ENCODE results near the gene ASIC3. TPM values are rescaled to one million over a fixed set of nuclear protein-coding genes. Genes with fewer than 3 reads are reported as not detected.
A peak's percentile ranks its signal among the peaks of the same experiment; 100 is the strongest.

ASIC3 gene
- 0.76 TPM in 1 of 2 replicates, not detected in the other for total RNA-seq (2014; rRNA removed; shearing (Covaris generic); ENCODE audit: low replicate concordance)

GRCh38 chr7:151047976-151048815, at the start of gene ASIC3:
TSS of gene ASIC3 (plus strand) at chr7:151048531. CDS start at chr7:151048886, 355 bp downstream.
- no peak within 1 kb of the TSS for H3K4me3 ChIP-seq
- H3K27me3 ChIP-seq: no peaks in the 10 kb centered on the region
- no peaks in the 10 kb centered on the region for H3K9me3 ChIP-seq
- no peaks in the 10 kb centered on the region for H3K36me3 ChIP-seq
- DNase-seq: no peak

DNA sequence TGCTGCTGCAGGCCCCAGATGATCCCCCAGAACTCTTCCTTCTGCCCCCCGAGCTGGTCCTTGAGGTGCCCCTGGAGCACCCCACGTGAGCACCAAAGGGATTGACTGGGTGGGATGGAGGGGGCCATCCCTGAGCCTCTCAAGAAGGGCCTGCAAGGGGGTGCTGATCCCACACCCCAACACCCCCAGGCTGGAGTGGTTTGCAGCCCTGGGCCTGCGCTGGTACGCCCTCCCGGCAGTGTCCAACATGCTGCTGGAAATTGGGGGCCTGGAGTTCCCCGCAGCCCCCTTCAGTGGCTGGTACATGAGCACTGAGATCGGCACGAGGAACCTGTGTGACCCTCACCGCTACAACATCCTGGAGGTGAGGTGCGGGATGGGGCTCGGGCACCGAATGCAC, 49.3 kb upstream of the ASIC3 start:
- Histone ChIP-seq H3K4me3 (no peak overlapping the region), H3K36me3 (no peaks in the 10 kb centered on the region), H3K9me3 (no peaks in the 10 kb centered on the region), H3K27me3 (no peaks in the 10 kb centered on the region)
- DNase-seq: no peak

DNA sequence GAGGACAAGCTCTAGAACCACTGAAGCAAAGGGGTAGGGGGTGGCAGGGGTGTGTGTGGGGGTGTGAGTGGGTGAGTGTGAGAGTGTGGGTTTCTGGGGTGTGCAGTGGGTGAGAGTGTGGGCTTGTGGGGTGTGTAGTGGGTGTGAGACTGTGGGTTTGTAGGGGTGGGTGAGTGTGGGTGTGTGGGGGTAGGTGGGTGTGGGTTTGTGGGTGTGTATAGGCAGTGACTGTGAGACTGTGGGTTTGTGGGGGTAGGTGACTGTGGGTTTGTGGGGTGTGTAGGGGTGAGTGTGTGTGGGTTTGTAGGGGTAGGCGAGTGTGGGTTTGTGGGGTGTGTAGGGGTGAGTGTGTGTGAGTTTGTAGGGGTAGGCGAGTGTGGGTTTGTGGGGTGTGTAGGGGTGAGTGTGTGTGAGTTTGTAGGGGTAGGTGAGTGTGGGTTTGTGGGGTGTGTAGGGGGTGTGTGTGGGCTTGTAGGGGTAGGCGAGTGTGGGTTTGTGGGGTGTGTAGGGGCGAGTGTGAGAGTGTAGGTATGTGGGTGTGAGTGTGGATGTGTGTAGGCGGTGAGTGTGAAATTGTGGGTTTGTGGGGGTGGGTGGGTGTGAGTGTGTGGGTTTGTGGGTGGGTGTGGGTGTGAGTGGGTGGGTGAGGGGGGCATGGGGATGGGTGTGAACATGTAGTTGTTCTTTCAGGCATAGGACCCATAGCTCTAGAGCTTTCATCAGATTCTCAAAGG, 48.7 kb upstream of the ASIC3 start:
- no peak for DNase-seq
- H3K36me3 ChIP-seq: no peaks in the 10 kb centered on the region
- no peak overlapping the region for H3K4me3 ChIP-seq
- H3K27me3 ChIP-seq: no peaks in the 10 kb centered on the region
- no peaks in the 10 kb centered on the region for H3K9me3 ChIP-seq

- Histone ChIP-seq H3K9me3 (no peaks in the 10 kb centered on the region), H3K27me3 (no peaks in the 10 kb centered on the region), H3K36me3 (no peaks in the 10 kb centered on the region), H3K4me3 (no peak overlapping the region)
- no peak for DNase-seq
Observed at GRCh38 chr7:151000897-151001495, 47.3 kb upstream of the ASIC3 start.

GRCh38 chr7:151001546-151001945, 46.8 kb upstream of the ASIC3 start:
- no peak overlapping the region for H3K4me3 ChIP-seq
- H3K9me3 ChIP-seq: no peaks in the 10 kb centered on the region
- no peaks in the 10 kb centered on the region for H3K36me3 ChIP-seq
- H3K27me3 ChIP-seq: no peaks in the 10 kb centered on the region
- DNase-seq: no peak

DNA sequence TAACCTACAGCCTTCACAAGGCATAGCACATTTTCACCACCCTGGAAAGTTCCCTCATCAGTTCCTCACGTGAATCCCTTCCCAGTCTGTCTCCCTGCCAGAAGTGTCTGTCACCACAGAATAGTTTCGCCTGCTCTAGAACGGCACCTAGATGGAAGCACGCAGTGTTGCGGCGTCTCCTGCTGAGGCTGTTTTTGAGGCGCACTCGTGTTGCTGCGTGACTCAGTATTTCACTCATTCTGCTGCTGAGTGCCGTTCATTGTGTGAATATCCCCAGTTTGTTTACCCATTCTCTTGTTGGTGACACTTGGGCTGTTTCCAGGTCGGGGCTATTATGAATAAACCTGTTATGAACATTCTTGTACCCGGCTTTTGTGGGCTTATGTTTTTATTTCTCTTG, 44.8 kb upstream of the ASIC3 start:
- no peaks in the 10 kb centered on the region for H3K27me3 ChIP-seq
- H3K4me3 ChIP-seq: no peak overlapping the region
- H3K9me3 ChIP-seq: no peaks in the 10 kb centered on the region
- H3K36me3 ChIP-seq: no peaks in the 10 kb centered on the region
- no peak for DNase-seq

GRCh38 chr7:151005566-151005965, 42.8 kb upstream of the ASIC3 start:
- Histone ChIP-seq H3K9me3 (no peaks in the 10 kb centered on the region), H3K27me3 (no peaks in the 10 kb centered on the region), H3K36me3 (no peaks in the 10 kb centered on the region), H3K4me3 (no peak overlapping the region)
- DNase-seq: no peak

- no peak overlapping the region for H3K4me3 ChIP-seq
- no peak for DNase-seq
- H3K27me3 ChIP-seq: no peaks in the 10 kb centered on the region
- no peaks in the 10 kb centered on the region for H3K9me3 ChIP-seq
- H3K36me3 ChIP-seq: no peaks in the 10 kb centered on the region
Observed at GRCh38 chr7:151006590-151007300, 41.6 kb upstream of the ASIC3 start.

DNA sequence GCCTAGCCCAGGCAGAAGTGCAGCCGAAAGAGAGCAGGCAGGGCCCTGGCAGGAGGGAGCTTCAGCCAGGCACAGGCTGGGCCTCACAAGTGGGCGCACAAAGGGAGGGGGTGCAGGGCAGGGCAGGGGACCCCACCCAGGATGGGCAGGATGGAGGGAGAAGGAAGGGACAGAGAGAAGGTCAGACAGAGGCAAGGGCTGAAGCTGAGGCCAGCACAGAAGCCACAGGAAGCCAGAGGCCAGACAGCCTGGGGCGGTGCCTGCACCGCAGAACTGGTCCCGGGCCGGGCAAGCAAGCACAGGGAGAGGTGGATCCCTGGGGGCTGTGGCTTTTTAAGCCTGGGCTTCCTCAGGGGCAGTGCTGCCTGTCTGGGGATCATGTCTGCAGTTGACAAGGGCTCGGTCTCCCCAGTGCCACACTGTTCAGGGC, 40.8 kb upstream of the ASIC3 start:
- DNase-seq: peak; percentile 16
- Histone ChIP-seq H3K9me3 (no peaks in the 10 kb centered on the region), H3K4me3 (no peak overlapping the region), H3K36me3 (no peaks in the 10 kb centered on the region), H3K27me3 (no peaks in the 10 kb centered on the region)

- Histone ChIP-seq H3K9me3 (no peaks in the 10 kb centered on the region), H3K4me3 (no peak overlapping the region), H3K36me3 (no peaks in the 10 kb centered on the region), H3K27me3 (no peaks in the 10 kb centered on the region)
- no peak for DNase-seq
Observed at GRCh38 chr7:151008143-151008510, 40.2 kb upstream of the ASIC3 start.

DNA sequence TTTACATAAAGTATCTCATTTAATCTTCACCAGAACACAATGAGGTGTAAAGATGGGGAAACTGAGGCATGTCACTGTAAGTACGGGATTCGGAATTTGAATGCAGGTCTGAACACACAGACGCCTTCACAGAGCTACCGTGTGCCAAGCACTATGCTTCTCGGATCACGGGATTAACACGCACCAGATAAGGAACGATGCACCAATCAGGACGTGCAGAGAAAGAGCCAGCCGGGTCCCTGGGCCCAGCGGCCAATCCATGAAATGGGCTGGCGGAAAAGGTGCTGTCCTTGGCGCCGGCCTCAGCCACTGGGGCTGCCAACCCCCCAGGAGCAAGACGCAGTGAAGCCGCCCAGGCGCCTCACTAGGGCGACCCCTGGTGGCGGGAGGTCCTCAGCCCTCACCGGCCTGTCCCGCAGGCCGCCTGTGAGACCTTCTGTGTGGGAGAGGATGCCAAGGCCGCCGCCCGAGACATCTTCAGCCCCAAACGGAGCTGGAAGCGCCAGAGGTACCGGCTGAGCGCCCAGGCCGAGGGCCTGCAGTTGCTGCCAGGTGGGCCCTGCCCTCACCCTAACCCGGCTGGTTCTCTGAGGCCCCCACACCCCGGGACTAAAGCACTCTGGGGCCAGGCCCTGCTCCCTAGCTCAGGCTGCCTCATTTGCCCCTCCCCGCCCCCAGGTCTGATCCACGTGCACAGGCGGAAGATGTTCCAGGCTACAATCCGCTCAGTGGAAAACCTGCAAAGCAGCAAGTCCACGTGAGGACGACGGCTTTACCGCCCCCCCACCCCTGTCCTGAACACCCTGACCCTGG, 39.6 kb upstream of the ASIC3 start:
- Histone ChIP-seq H3K9me3 (no peaks in the 10 kb centered on the region), H3K27me3 (no peaks in the 10 kb centered on the region), H3K36me3 (no peaks in the 10 kb centered on the region), H3K4me3 (no peak overlapping the region)
- DNase-seq: no peak

- Histone ChIP-seq H3K27me3 (no peaks in the 10 kb centered on the region), H3K4me3 (no peak overlapping the region), H3K36me3 (no peaks in the 10 kb centered on the region), H3K9me3 (no peaks in the 10 kb centered on the region)
- no peak for DNase-seq
Observed at GRCh38 chr7:151009327-151010036, 38.8 kb upstream of the ASIC3 start.

DNA sequence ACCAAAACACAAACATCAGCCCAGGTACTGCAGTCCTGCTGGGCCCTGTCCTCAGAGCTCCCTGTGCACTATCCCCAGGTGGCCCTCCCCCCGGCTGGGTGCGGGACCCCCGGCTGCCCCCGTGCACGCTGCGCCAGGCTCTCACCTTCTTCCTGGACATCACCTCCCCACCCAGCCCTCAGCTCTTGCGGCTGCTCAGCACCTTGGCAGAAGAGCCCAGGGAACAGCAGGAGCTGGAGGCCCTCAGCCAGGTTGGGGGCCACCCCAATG, 38.4 kb upstream of the ASIC3 start:
- no peak overlapping the region for H3K4me3 ChIP-seq
- no peaks in the 10 kb centered on the region for H3K9me3 ChIP-seq
- H3K27me3 ChIP-seq: no peaks in the 10 kb centered on the region
- no peaks in the 10 kb centered on the region for H3K36me3 ChIP-seq
- DNase-seq: no peak

GRCh38 chr7:151010307-151011096, 37.8 kb upstream of the ASIC3 start:
- Histone ChIP-seq H3K27me3 (no peaks in the 10 kb centered on the region), H3K36me3 (no peaks in the 10 kb centered on the region), H3K9me3 (no peaks in the 10 kb centered on the region), H3K4me3 (no peak overlapping the region)
- DNase-seq: peak; percentile 9

DNA sequence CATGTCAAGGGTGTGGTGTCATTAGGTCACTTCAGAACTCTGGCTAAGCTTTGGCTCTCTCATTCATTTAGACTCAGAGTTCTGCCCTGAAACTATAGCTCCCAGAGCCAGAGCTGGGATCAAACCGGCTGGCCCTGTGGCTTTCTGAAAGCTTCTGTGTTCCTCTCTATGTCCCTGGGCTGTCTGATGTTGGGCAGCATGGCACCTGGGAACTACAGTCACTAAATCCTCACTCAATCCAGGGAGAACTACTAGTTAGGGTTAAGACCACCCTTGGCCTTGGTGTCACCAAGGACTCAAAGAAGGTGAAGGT, 37.3 kb upstream of the ASIC3 start:
- H3K27me3 ChIP-seq: no peaks in the 10 kb centered on the region
- H3K4me3 ChIP-seq: no peak overlapping the region
- H3K9me3 ChIP-seq: no peaks in the 10 kb centered on the region
- DNase-seq: no peak
- no peaks in the 10 kb centered on the region for H3K36me3 ChIP-seq

Data from MG63 (cell line).